Subcutaneous preadipocyte (primary cell): Measurements from ENCODE around the gene OR52B6. TPM values are rescaled to one million over a fixed set of nuclear protein-coding genes. Genes with fewer than 3 reads are reported as not detected.

Experiments used
- total RNA-seq: library from RNA; depleted of rRNA; stranded (reverse); fragments of >200 nt; gene quantifications from 2 replicates; pipeline ENCODE4 v1.2.3, GENCODE V29; 2012

Gene OR52B6, protein sequence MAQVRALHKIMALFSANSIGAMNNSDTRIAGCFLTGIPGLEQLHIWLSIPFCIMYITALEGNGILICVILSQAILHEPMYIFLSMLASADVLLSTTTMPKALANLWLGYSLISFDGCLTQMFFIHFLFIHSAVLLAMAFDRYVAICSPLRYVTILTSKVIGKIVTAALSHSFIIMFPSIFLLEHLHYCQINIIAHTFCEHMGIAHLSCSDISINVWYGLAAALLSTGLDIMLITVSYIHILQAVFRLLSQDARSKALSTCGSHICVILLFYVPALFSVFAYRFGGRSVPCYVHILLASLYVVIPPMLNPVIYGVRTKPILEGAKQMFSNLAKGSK
- not detected in 2 replicates for total RNA-seq

DNA sequence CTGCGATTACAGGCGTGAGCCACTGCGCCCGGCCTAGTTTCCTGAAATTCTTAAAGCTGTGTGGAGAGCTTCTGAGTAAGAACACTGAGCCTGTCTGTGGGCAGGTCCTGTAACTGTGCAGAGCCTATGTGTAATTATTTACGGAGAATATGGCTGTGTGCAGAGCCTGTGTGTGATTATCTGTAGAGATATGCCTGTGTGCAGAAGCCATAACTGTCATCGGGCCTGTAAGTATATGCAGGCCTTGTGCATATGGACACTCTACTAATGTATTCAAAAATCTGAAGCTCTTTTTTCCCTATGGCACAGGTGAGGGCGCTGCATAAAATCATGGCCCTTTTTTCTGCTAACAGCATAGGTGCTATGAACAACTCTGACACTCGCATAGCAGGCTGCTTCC lies at the start of gene OR52B6:
OR52B6 (plus strand) TSS at position 301 of the 400 bp plus-strand sequence; CDS start at position 301, 0 bp downstream.

DNA sequence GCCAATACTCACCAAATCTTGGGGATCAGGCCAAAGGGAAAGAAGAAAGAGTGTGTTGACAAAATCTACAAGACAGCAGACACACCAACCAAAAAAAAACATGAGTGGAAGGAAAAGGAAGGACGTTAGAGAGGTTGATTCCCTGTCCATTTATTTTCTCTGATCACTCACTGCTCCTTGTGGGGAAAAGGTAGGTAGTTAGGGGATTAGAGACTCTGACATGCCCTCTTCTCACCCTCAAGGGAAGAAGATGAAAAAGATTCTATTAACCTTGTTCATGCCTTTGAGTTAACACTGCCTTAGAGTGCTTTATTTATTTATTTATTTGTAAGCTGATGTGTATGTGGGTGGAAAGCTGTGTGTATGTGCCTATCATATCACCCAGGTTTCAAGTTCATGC lies 32.2 kb upstream of the OR52B6 start, which contains the start of gene OR52H1:
OR52H1 (minus strand) TSS at position 101 of the 400 bp plus-strand sequence. CDS start 3,035 bp downstream, outside the sequence.

DNA sequence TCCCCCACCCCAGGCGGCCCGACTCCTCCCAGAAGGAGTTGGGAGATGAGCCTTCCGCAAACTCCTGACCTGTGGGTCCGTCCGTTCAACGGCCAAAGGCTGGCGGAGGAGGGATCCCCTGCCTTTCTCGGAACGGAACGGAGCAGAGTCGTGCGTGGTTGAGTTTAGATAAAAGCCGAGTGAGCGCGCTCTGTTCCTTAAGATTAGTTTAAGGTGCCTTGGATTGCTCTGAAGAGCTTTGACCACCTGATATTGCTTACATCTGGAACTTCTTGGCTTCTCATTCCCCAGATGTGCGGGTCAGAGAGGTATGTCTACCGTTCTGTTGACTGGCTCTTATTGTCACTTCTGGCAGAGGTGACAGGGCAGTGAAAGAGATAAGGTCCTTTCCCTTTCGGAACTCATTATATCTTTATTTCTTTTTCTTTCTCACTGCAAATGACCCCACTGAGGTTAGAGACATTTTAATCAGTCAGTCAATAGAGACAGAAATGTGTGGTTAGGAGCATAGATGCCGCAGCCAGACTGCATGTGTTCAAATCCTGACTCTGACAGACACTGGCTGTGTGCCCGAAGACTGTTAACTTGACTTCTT lies 16.0 kb downstream of the OR52B6 start, which contains the start of gene TRIM6:
TRIM6 (plus strand) TSS at position 31 of the 595 bp plus-strand sequence; CDS start at position 292, 261 bp downstream.

DNA sequence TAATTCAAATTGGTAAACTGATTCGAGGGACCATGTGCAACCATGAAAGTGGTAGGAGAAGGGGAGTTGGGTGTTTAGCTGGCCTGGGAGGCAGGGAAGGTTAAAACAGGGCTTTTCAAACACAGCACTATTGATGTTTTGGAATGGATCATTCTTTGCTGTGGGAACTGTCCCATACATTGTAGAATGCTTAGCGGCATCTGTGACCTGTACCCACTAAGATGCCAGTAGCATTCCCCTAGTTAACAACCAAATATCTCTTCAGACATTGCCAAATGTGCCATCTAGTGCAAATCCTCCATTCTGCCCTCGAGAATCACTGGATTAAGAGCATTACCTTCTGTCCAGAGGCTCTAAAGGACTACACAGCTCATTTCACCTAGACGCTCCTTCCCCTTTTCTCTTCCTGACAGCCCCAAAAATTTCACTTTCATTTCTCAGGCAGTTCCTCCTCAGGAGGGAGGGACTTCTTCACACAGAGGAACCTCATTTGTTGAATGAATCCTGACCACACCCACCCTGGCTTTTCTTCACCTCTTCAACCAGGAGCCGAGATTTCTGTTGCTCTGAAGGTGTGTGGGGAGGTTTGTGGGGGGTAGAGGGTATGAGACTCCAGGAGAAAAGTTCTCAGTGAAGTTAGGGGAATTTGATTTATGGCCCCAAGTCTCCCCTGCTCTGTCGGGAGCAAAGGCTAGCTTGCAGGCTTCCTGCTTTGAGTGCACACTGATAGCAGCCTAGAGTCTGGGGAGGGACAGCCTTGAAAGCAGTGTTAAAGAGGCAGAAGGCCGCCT lies 44.0 kb downstream of the OR52B6 start, which contains the start of gene TRIM34:
TRIM34 (plus strand) TSS at position 513 of the 791 bp plus-strand sequence. CDS start 7,331 bp downstream, outside the sequence.

Other genes with a start within 250 kb of the OR52B6 start
- gene OR51B5, start 237.4 kb upstream of the OR52B6 start, total RNA-seq, result not detected in 2 replicates
- not detected in 2 replicates for gene OR51B6, start 229.4 kb upstream of the OR52B6 start, total RNA-seq
- not detected in 2 replicates for gene OR51M1, start 197.1 kb upstream of the OR52B6 start, total RNA-seq
- not detected in 2 replicates for gene OR51Q1, start 158.8 kb upstream of the OR52B6 start, total RNA-seq
- gene OR51I1, start 139.4 kb upstream of the OR52B6 start, total RNA-seq, result not detected in 2 replicates
- not detected in 2 replicates for gene OR51I2, start 131.6 kb upstream of the OR52B6 start, total RNA-seq
- not detected in 2 replicates for gene OR52D1, start 92.2 kb upstream of the OR52B6 start, total RNA-seq
- gene UBQLN3, start 70.9 kb upstream of the OR52B6 start, total RNA-seq, result not detected in 2 replicates
- not detected in 2 replicates for gene UBQLNL, start 64.2 kb upstream of the OR52B6 start, total RNA-seq
- not detected in 2 replicates for gene OR52H1, start 32.3 kb upstream of the OR52B6 start, total RNA-seq
- gene TRIM6, start 15.8 kb downstream of the OR52B6 start, total RNA-seq, result 2.0 and 2.6 TPM in 2 replicates
- 4.7 and 5.9 TPM in 2 replicates for gene TRIM34, start 44.1 kb downstream of the OR52B6 start, total RNA-seq
- gene TRIM5, start 104.2 kb downstream of the OR52B6 start, total RNA-seq, result 26.1 and 31.9 TPM in 2 replicates
- 49.7 and 86.0 TPM in 2 replicates for gene TRIM22, start 108.9 kb downstream of the OR52B6 start, total RNA-seq
- gene OR56B1, start 155.6 kb downstream of the OR52B6 start, total RNA-seq, result not detected in 2 replicates
- not detected in 2 replicates for gene OR52N4, start 173.4 kb downstream of the OR52B6 start, total RNA-seq
- not detected in 2 replicates for gene OR52N5, start 202.5 kb downstream of the OR52B6 start, total RNA-seq
- not detected in 2 replicates for gene OR52N1, start 210.4 kb downstream of the OR52B6 start, total RNA-seq
- gene OR52N2, start 228.0 kb downstream of the OR52B6 start, total RNA-seq, result not detected in 2 replicates